Skeletal muscle satellite cell (primary cell): ENCODE measurements around the gene CPNE8.
"Not testable (repeated sequence)": the region's sequence is repeated elsewhere in the genome, so short reads cannot be mapped to it uniquely, and the experiment has no call there.

ENCODE experiments used
- H3K27me3 ChIP-seq: 2 replicates; pipeline ENCODE4 v1.7.0; 2013; ENCODE audit warnings: low read length; ENCODE audit not compliant: control insufficient read depth, insufficient read depth
- H3K36me3 ChIP-seq: 2 replicates; pipeline ENCODE4 v1.7.0; 2013; ENCODE audit warnings: mild to moderate bottlenecking, control low read depth, low read length; ENCODE audit not compliant: insufficient read depth
- H3K4me1 ChIP-seq: 2 replicates; pipeline ENCODE4 v1.7.0; 2013; ENCODE audit warnings: low read length; ENCODE audit not compliant: control insufficient read depth, insufficient read depth
- H3K4me2 ChIP-seq: 2 replicates; pipeline ENCODE4 v1.7.0; 2013; ENCODE audit warnings: mild to moderate bottlenecking, low read length
- H3K4me3 ChIP-seq: 2 replicates; pipeline ENCODE4 v1.7.0; 2013; ENCODE audit warnings: low read length
- H3K9ac ChIP-seq: 2 replicates; pipeline ENCODE4 v1.7.0; 2013; ENCODE audit warnings: mild to moderate bottlenecking, low read depth, low read length, moderate library complexity
- H3K9me3 ChIP-seq: replicated peaks from 2 replicates; pipeline ENCODE4 v1.7.0; 2013; ENCODE audit warnings: mild to moderate bottlenecking, control low read depth, low read length

The CPNE8 gene

DNA sequence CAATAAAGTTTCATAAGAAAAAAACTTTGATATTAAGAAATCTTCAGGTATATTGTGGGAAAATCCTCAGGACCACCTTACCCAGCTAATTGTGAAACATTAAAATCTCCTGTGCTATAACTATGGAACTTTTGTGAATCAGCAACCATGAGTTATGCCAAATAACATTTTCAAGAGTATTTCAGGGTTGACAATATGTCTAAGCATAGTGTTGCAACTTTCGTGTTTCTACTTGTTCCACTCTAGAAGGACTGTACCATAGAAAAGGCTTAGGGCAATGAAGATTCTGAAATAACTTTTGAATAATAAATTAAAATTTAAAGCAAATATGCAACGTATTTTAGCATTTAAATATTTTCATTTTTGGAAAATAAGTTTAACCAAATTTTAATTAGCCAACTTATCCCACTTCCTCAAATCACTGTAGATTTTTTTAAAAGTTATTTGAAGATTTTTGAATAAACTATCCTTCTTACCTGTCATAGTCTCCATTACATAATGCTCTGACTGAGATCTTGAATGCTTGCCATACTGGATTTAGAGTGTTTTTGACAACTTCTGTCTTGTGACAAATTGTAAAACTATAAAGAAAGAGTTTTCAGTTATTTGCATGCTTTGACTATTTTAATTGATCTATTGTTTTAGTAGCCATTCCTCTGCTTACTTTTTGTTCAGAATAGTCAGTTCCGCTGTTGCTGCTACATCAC, 143.6 kb downstream of the CPNE8 start:
- Histone ChIP-seq H3K9ac (no peak overlapping the region), H3K36me3 (no peaks in the 10 kb centered on the region), H3K4me2 (no peak overlapping the region), H3K4me1 (no peaks in the 10 kb centered on the region), H3K27me3 (no peaks in the 10 kb centered on the region), H3K4me3 (no peak overlapping the region), H3K9me3 (no peaks in the 10 kb centered on the region)

GRCh38 chr12:38761111-38761510, 144.3 kb downstream of the CPNE8 start:
- Histone ChIP-seq H3K36me3 (no peaks in the 10 kb centered on the region), H3K9ac (no peak overlapping the region), H3K4me1 (no peaks in the 10 kb centered on the region), H3K27me3 (no peaks in the 10 kb centered on the region), H3K4me3 (no peak overlapping the region), H3K9me3 (no peaks in the 10 kb centered on the region), H3K4me2 (no peak overlapping the region)

DNA sequence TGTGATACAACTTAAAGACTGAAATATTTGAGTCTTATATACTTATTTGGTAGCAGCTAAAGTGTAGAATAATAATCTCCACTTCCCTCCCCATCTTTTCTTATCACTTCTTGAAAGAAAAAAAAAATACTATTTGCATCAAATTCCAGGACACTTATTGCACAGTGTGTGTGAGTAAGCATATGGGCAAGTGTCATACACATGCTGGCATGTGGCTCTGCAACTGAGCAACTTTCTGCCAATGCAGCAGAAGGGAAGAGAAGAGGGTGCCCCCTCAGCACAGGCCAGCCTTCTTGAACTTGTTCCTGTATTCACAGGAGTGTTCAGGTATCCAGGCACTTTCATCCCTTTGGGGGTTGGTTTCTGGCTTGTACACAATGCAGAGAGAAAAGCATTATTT, 145.8 kb downstream of the CPNE8 start:
- Histone ChIP-seq H3K36me3 (no peaks in the 10 kb centered on the region), H3K4me1 (no peaks in the 10 kb centered on the region), H3K9ac (no peak overlapping the region), H3K27me3 (no peaks in the 10 kb centered on the region), H3K4me2 (no peak overlapping the region), H3K9me3 (no peaks in the 10 kb centered on the region), H3K4me3 (no peak overlapping the region)

- Histone ChIP-seq H3K4me3 (no peak overlapping the region), H3K9ac (no peak overlapping the region), H3K27me3 (no peaks in the 10 kb centered on the region), H3K4me2 (no peak overlapping the region), H3K36me3 (no peaks in the 10 kb centered on the region), H3K9me3 (no peaks in the 10 kb centered on the region), H3K4me1 (no peaks in the 10 kb centered on the region)
Observed at GRCh38 chr12:38746744-38747143, 158.6 kb downstream of the CPNE8 start.

DNA sequence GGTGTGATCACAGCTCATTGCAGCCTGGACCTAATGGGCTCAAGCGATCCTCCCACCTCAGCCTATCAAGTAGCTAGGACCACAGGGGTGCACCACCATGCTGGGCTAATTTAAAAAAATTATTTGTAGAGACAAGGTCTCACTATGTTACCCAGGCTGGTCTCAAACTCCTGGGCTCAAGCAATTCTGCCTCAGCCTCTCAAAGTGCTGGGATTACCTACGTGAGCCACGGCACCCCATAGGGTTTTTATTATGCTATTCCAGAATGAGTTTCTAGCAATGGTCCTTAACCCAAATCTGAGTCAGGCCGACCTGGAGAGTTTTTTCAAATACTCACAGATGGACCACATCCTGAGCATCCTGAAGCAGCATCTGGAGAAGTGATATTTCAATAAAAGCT, 159.8 kb downstream of the CPNE8 start:
- H3K27me3 ChIP-seq = no peaks in the 10 kb centered on the region
- no peak overlapping the region for H3K4me3 ChIP-seq
- no peaks in the 10 kb centered on the region for H3K4me1 ChIP-seq
- H3K4me2 ChIP-seq = no peak overlapping the region
- H3K9me3 ChIP-seq = no peaks in the 10 kb centered on the region
- no peak overlapping the region for H3K9ac ChIP-seq
- H3K36me3 ChIP-seq = no peaks in the 10 kb centered on the region

DNA sequence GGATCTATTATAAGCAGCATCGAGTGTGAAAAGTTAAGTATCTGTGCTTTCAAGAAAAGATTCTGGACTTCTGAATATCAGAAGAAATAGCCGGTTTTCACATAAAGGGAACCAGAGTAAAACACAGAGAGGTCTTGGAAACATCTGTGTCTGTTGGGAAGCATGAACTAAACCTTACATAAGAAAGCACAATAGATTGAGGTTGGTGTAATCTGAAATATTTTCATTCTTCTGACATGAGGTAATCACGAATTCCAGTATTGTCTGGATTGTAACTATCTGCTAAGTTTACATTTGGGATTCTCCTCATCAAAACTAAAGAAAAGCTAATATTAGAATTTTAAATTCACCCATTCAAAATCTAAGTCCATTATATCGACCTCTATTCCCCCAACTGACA, 161.3 kb downstream of the CPNE8 start:
- Histone ChIP-seq H3K27me3 (no peaks in the 10 kb centered on the region), H3K4me2 (no peak overlapping the region), H3K4me1 (no peaks in the 10 kb centered on the region), H3K9ac (no peak overlapping the region), H3K36me3 (no peaks in the 10 kb centered on the region), H3K9me3 (no peaks in the 10 kb centered on the region), H3K4me3 (no peak overlapping the region)

DNA sequence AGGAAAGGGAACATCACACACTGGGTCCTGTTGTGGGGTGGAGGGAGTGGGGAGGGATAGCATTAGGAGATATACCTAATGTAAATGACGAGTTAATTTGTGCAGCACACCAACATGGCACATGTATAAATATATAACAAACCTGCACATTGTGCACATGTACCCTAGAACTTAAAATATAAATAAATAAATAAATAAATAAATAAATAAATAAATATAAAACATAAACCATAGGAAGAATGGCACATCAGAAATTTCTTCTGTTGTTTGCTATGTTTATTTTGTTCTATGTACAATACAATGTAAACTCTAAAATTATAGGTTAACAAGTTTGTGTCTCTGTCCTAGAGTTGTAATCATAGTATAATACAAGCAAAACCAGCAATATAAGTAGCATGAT, 162.9 kb downstream of the CPNE8 start:
- H3K4me1 ChIP-seq, H3K9me3 ChIP-seq, H3K4me3 ChIP-seq, H3K9ac ChIP-seq, H3K36me3 ChIP-seq, H3K4me2 ChIP-seq, H3K27me3 ChIP-seq: not testable (repeated sequence)

GRCh38 chr12:38736821-38737220, 168.6 kb downstream of the CPNE8 start:
- no peak overlapping the region for H3K4me2 ChIP-seq
- no peaks in the 10 kb centered on the region for H3K27me3 ChIP-seq
- no peaks in the 10 kb centered on the region for H3K4me1 ChIP-seq
- no peak overlapping the region for H3K9ac ChIP-seq
- H3K36me3 ChIP-seq = no peaks in the 10 kb centered on the region
- no peaks in the 10 kb centered on the region for H3K9me3 ChIP-seq
- no peak overlapping the region for H3K4me3 ChIP-seq

DNA sequence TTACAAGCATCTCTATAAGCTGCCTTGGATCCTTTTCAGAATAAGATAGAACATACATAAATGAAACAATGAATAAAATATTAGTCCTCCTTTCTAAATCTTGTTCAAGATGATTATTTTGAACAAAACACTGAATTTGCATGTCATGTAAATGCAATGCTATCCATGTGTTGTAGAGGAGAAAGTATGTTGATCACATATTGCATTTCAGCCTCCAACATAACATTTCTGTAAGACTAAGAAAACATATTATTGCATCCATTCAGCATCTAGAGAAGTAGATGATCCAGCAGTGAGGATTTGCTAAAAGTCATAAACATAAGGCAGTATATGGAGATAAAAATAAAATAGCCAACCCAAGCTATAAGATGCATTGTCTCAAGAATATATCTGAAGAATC, 172.6 kb downstream of the CPNE8 start:
- no peak overlapping the region for H3K4me2 ChIP-seq
- H3K27me3 ChIP-seq = no peaks in the 10 kb centered on the region
- no peak overlapping the region for H3K4me3 ChIP-seq

GRCh38 chr12:38728894-38729293, 176.5 kb downstream of the CPNE8 start:
- no peak overlapping the region for H3K9ac ChIP-seq
- no peaks in the 10 kb centered on the region for H3K4me1 ChIP-seq
- no peaks in the 10 kb centered on the region for H3K27me3 ChIP-seq
- H3K9me3 ChIP-seq = no peaks in the 10 kb centered on the region
- H3K4me3 ChIP-seq = no peak overlapping the region
- no peaks in the 10 kb centered on the region for H3K36me3 ChIP-seq
- H3K4me2 ChIP-seq = no peak overlapping the region

More for the DNA sequence above, 172.6 kb downstream of the CPNE8 start:
- Histone ChIP-seq H3K9me3 (no peaks in the 10 kb centered on the region), H3K9ac (no peak overlapping the region), H3K36me3 (no peaks in the 10 kb centered on the region), H3K4me1 (no peaks in the 10 kb centered on the region)

GRCh38 chr12:38721611-38722252, 183.7 kb downstream of the CPNE8 start:
- no peaks in the 10 kb centered on the region for H3K36me3 ChIP-seq
- no peaks in the 10 kb centered on the region for H3K27me3 ChIP-seq
- H3K9ac ChIP-seq = no peak overlapping the region
- no peak overlapping the region for H3K4me3 ChIP-seq
- H3K9me3 ChIP-seq = no peaks in the 10 kb centered on the region
- H3K4me2 ChIP-seq = no peak overlapping the region
- H3K4me1 ChIP-seq = no peaks in the 10 kb centered on the region

DNA sequence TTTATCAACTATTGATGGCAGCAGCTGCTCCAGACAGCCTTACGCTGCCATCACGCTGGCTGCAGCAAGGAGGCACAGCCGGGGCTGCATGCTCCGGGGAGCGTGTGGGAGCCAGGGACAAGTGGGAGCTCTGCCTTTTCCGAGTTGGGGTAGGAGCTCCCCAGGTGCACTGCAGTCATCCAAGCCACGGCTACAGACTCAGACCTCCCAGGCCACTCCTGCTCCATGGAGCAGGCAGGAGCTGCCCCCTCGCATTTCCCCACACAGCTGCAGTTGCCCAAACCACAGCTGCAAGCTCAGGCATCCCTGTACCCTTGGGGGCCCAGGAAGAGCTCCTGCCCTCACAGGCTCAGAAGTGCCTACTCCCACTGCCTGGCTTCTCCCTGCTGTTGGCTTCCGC, 184.7 kb downstream of the CPNE8 start:
- Histone ChIP-seq H3K36me3 (no peaks in the 10 kb centered on the region), H3K9ac (no peak overlapping the region), H3K4me1 (no peaks in the 10 kb centered on the region), H3K27me3 (no peaks in the 10 kb centered on the region), H3K4me2 (no peak overlapping the region), H3K9me3 (no peaks in the 10 kb centered on the region), H3K4me3 (no peak overlapping the region)
